NCI-H2107 treated with DMSO at 0.1 percent for 48 hours (cell line): Measurements from ENCODE around the gene CYLD.

Source experiments
- DNase-seq: peaks from one replicate; lab custom pipeline; 2025; ENCODE audit not compliant: unreplicated experiment; lab: John Stamatoyannopoulos, UW

CYLD gene

DNA sequence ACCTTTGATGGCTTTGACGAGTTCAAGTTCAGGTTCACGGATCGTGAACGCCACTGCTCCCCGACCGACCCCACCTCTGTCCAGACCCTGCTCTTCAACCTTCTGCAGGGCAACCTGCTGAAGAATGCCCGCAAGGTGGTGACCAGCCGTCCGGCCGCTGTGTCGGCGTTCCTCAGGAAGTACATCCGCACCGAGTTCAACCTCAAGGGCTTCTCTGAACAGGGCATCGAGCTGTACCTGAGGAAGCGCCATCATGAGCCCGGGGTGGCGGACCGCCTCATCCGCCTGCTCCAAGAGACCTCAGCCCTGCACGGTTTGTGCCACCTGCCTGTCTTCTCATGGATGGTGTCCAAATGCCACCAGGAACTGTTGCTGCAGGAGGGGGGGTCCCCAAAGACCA is 30.8 kb upstream of the CYLD start:
- no peak for DNase-seq

DNA sequence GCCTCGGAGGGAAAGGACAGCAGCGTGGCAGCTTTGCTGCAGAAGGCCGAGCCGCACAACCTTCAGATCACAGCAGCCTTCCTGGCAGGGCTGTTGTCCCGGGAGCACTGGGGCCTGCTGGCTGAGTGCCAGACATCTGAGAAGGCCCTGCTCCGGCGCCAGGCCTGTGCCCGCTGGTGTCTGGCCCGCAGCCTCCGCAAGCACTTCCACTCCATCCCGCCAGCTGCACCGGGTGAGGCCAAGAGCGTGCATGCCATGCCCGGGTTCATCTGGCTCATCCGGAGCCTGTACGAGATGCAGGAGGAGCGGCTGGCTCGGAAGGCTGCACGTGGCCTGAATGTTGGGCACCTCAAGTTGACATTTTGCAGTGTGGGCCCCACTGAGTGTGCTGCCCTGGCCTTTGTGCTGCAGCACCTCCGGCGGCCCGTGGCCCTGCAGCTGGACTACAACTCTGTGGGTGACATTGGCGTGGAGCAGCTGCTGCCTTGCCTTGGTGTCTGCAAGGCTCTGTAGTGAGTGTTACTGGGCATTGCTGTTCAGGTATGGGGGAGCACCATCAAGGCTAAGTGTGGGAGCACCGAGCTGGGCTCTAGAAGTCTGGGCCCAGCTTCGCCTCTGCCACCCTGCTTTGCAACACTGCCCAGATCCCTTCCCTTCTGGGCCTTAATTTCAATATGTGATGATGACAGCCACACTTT is 29.9 kb upstream of the CYLD start:
- DNase-seq, result no peak

DNA sequence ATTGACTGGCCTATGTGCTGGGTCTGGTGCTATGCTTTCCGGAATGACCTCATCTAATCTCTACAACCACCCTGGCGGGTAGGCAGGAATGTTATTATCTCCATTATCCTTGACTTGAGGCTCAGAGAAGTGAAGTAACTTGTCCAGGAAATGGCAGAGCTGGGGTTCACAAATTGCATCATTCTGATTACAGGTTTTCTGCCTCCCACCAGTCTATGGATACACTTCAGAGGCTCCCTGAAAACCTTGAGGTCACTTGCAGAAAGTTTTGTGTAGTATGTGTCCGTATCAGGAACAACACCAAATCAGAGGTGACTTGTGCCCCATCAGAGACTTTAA is 29.4 kb upstream of the CYLD start:
- DNase-seq, result no peak

DNA sequence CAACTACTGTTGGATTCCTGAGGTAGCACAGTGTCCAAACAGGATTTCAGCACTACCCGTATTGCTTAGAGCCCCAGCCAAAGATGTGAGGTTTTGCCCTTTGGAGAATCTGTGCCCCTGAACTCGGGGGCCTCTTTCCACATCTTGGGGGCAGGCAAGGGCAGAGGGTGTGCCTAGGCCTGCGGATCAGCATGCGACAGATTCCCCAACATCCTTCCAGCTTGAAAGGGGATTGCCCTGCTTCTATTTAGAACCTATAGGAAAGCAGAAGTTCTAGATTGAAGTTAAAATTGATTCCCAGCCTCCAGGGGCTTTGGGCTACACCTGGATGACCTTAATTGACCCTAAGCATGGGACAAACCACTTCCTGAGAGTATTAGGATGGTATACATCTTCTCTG is 28.9 kb upstream of the CYLD start:
- DNase-seq, result no peak

DNA sequence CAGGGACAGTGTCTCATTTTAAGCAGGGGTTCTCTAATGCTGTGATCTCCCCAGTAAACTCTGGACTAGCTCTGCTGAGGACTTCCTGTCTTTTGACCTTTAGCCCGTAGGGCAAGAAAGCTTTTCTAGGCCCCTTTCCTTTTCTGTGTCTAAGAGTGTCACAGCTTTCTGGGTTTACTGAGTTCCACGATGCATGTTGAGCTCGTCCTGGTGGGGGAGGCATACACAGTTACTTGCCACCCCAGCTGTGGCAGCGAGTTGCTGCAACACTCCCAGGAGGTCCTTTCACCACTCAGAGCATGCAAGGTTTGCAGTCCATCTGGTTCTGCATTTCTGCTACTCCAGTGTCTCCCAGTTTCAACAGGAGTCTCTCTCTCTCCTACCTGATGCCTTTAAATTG is 24.8 kb upstream of the CYLD start:
- no peak for DNase-seq

DNA sequence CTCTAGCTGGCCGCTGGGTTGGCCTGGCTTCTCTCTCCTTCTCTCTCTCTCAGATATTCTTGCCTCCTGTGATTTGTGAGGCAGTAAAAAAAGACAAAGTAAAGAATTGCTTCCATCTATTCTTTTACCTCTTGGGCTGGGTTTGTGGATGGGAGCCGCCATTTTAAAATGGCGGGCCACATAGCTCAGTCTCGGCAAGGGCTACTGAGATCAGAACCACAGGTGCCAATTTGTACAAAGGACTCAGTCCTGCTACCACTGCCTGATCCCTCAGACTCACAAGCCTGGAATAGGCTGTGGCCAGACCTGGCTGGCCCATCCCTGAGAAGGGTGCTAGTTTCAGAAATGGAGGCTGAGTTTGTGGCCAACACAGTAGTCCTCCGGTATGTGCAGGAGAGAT is 24.4 kb upstream of the CYLD start:
- DNase-seq, result no peak

DNA sequence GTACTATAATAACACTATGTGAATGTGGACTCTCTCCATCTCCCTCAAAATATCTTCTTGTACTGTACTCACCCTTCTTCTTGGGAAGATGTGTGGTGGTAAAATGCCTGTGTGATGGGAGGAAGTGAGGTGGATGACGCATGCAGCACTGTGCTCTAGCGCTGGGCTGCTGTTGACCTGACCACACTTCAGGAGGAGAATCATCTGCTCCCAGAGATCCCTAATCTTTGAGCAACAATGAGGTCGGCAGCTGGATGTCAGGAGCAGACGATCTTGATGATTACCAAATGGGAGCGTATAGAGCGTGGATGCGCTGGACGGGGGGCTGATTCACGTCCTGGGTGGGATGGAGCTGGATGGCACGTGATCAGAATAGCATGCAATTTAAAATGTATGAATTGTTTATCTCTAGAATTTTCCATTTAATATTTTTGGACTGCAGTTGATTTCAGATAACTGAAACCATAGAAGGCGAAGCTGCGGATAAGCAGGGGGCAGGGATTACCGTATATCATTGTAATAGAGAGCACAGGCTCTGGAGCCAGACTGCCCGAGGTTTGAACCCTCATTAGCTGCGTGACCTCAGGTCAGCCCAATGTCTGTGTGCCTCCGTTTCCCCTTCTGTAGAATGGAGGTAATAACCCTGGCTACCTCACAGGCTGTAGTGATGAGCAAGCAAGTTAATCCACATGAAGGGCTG is 23.7 kb upstream of the CYLD start:
- no peak for DNase-seq

DNA sequence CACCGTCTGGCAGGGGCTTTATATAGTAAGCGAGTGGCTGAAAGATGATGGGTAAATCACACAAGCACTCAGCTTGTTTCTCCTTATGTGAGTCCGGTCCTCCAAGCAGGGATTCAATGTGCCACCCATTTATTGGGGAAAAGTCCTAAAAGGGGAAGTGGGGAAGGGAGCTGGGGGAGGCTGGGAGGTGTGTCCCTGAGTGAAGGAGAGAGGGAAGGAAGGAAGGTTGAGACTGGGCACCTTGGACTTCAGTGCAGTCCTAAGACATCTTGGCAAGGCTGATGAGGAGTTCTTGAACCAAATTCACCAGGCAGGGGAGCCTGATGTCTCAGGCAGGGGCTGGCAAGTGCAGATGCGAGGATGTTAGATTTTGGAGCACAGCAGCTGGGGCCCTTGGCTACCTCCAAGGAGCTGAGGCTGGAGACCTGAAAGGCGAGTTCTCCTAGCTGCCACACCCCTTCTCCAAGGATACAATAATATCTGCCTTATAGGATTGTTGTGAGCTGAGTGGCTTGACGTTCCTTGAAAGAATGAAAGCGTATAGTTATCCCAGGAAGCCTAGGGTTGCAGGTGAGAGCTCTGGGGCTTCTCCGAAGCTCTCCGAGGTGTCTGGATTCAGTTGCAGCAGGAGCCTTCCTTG is 23.0 kb upstream of the CYLD start:
- no peak for DNase-seq

DNA sequence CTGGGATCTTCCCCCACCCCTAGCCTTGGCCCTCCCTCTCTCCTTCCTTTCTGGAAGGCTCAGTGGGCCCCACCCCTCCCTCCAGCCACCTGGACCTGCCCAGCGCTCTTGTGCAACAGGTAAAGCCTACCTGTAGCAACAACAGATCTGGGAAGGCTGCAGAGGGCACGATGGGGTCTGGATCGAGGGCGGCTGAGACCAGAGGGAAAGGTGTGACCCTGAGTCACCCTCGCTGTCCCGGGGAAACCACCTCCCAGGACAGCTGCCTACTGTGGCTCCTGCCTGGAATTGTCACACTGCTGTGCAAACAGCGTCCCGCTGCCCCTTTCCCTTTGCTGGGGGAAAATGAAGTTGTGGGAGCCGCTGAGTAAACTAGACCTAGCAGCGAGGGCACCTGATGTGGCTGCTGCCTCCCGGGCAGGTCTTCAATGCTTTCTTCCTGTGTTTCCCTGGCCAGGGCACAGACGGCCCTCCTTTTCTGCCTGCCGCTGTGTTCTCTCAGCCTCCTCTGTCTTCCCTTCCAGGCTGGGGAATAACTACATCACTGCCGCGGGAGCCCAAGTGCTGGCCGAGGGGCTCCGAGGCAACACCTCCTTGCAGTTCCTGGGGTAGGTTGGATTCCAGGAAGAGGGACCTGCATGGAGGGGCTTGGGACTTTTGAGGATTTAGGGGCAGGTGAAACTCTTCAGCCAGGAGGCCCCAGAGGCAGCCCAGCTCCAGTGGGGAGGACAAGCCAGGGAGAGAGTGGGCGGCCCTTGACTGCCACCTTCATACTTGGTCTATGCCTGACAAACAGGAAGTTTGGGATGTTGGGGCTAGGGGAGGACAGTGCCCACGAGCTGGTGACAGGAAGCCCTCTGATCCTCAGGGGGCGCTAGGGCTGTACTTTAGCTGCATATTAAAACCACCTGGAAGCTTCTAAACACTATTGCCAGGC is 22.2 kb upstream of the CYLD start:
- DNase-seq, result no peak

DNA sequence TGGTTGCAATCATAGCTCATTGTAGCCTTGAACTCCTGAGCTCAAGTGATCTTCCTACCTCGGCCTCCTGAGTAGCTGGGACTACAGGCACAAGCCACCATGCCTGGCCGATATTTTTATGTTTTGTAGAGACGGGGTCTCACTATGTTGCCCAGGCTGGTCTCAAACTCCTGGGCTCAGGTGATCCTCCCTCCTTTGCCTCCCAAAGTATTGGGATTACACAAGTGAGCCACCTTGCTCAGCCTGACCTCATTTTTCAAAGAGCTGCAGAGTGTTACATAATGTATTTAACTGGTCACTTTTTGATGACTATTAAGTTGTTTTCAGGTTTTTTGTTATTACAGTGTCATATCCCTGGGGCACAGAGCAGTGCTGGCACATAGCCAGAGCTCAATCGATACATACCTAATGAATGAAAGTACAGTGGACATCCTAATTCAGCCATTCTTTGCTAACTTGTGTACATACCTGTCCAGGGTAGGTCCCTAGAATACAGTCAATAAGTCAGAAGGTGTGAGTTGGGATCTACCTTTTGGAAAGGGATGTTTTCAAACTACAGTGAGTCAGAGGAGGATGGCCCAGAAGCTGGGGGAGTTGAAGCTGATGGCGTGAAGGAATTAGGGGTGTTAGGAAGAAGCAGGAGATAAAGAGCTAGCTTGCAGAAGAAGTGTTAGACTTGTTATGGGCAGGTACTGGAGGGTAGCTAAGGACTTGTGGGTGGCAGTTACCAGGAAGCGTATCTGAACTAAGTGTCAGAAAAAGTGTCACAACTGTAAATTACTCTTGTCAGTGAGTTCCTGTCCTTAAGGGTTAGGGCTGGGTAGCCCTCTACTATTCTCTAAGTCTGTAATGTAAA is 20.1 kb upstream of the CYLD start:
- DNase-seq, result no peak

DNA sequence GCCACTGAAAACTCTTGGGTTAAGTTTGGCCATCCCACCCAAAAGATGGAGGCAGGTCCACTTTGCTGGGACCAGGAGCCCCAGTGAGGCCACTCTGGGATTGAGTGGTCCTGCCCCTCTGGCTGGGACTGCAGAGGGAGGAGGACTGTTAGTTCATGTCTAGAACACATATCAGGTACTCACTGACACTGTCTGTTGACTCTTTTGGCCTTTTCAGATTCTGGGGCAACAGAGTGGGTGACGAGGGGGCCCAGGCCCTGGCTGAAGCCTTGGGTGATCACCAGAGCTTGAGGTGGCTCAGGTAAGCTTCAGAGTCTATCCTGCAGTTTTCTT is 19.5 kb upstream of the CYLD start:
- DNase-seq, result no peak

DNA sequence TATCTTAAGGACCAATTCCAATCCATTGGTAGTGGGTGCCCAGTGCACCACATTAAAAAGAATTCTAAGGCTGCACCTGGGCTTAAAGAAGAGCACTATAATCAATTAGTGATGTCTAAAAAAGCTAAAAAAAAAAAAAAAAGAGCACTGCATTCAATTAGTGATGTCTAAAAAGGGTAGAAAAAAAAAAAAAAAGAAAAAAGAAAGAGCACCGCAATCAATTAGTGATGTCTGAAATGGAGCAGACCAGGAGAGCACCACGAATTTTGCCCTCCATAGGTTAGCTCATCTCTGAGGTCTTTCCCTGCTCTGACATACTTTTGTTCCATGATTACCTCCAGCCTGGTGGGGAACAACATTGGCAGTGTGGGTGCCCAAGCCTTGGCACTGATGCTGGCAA is 18.9 kb upstream of the CYLD start:
- DNase-seq, result no peak

DNA sequence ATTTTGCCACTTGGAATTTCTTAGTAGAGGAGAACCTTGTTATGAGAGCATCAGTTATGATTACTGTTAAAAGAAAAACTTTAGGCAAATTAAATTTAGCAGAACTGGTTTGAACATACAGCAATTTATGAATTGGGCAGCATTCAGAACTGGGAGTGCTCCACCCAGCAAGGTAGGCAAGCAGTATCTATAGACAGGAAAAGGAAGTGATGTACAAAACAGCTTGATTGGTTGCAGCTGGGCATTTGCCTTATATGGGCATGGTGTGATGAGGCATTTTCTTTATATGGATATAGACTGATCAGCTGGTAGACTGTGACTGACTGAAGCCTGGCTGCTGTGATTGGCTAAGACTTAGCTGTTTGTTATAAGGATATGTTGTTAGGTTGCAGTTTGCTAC is 17.6 kb upstream of the CYLD start:
- DNase-seq, result no peak

DNA sequence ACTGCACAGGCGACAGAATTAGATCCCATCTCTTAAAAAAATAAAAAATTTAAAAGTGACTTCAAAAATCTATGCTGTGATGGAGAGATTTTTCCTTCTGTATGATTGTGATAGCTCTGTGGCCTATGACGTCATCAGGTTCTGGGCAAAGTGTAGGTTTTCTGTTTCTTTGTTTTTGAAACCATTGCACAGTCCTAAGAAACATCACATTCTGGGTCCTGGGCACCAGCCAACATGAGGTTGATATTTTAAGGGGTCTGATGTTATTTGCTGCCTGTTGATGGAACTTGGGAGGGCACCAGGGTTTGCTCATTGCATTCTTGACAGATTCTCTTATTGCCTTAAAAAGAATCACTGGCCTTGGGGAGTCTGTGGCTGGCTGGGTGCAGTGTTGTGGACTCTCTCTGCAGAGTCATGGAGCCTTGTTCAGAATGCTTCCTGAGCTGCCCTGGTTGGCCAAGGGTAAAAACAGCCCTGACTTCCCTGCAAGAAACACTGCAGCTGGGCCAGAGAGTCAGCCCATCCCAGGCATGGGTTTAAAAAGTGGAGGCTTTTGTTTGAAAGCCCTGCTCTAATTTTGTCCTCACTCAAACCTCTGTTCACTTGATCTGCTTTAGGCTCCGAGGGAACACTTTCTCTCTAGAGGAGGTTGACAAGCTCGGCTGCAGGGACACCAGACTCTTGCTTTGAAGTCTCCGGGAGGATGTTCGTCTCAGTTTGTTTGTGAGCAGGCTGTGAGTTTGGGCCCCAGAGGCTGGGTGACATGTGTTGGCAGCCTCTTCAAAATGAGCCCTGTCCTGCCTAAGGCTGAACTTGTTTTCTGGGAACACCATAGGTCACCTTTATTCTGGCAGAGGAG is 10.5 kb upstream of the CYLD start:
- DNase-seq, result no peak

DNA sequence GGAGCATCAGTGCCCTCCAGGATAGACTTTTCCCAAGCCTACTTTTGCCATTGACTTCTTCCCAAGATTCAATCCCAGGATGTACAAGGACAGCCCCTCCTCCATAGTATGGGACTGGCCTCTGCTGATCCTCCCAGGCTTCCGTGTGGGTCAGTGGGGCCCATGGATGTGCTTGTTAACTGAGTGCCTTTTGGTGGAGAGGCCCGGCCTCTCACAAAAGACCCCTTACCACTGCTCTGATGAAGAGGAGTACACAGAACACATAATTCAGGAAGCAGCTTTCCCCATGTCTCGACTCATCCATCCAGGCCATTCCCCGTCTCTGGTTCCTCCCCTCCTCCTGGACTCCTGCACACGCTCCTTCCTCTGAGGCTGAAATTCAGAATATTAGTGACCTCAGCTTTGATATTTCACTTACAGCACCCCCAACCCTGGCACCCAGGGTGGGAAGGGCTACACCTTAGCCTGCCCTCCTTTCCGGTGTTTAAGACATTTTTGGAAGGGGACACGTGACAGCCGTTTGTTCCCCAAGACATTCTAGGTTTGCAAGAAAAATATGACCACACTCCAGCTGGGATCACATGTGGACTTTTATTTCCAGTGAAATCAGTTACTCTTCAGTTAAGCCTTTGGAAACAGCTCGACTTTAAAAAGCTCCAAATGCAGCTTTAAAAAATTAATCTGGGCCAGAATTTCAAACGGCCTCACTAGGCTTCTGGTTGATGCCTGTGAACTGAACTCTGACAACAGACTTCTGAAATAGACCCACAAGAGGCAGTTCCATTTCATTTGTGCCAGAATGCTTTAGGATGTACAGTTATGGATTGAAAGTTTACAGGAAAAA is 9.7 kb upstream of the CYLD start:
- DNase-seq, result no peak

DNA sequence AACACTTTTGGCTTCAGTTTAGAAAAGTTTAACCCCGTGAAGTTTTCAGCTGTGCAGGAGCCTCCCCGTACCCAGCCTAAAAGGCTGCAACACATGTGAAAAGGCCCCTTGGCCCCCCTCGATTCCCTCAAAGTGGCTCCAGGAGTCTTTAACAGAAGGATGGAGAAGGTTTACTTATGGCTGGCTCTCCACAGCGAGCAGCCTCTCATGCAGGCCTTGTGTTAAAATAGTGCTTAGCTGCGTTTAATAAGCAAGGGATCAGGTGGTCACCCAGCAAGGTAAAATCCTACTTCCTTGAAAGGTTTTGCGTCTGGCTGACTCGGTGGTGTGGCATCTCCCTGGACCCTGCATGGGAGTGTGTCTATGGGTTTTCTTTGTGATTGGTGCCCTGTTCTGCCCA is 8.4 kb upstream of the CYLD start:
- DNase-seq, result no peak

DNA sequence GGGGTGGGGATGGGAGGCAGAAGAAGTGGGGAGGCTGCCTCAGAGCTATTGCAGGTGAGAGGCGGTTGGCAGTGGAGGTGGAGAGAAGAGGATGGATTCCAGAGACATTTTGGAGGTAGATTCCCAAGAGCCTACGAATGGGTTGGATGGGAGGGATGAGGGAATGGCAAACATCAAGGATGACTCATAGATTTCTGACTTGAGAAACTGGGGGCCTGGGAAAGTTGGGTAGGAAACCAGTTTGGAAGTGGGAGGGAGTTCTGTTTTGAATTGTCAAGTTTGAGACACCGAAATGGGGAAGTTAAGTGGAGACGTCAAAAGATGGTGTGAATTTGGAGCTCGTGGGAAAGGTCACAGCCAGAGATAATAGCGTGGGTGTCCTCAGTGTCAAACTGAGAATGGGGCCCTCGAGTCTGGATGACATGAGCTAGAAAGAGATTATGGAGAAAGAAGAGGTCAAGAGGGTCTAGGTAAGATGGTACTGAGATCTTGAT is 6.2 kb upstream of the CYLD start:
- no peak for DNase-seq

DNA sequence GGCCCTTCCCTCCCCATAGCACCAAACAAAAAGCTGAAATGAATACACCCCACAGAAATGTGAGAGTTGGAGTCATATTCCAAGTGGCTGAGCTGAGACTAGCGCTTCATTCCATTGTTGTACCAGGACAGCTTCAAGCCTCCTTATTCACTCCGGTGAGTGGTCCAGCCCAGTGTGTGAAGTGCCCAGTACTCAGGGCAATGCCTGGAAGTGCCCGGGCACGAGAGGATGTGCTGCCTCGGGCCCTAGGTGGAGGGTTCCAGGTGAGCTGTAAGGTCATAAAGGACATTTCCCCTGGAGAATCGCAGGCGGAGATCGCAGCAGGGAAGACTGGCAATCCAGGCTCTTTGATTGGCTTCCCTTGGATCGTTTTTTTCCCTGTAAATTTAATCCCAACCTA is 5.4 kb upstream of the CYLD start:
- DNase-seq, result peak; percentile 39
